ENCODE results near the gene CAPN5.
"Not testable (repeated sequence)": the region's sequence is repeated elsewhere in the genome, so short reads cannot be mapped to it uniquely, and the experiment has no call there.

Gene CAPN5

GRCh38 chr11:77084581-77085191, 17.9 kb downstream of the CAPN5 start:
- no peak for DNase-seq (ENCODE audit: low read depth)

- no peak for DNase-seq (ENCODE audit: low read depth)
These were observed 18.9 kb downstream of the CAPN5 start for GRCh38 chr11:77085652-77086051.

DNA sequence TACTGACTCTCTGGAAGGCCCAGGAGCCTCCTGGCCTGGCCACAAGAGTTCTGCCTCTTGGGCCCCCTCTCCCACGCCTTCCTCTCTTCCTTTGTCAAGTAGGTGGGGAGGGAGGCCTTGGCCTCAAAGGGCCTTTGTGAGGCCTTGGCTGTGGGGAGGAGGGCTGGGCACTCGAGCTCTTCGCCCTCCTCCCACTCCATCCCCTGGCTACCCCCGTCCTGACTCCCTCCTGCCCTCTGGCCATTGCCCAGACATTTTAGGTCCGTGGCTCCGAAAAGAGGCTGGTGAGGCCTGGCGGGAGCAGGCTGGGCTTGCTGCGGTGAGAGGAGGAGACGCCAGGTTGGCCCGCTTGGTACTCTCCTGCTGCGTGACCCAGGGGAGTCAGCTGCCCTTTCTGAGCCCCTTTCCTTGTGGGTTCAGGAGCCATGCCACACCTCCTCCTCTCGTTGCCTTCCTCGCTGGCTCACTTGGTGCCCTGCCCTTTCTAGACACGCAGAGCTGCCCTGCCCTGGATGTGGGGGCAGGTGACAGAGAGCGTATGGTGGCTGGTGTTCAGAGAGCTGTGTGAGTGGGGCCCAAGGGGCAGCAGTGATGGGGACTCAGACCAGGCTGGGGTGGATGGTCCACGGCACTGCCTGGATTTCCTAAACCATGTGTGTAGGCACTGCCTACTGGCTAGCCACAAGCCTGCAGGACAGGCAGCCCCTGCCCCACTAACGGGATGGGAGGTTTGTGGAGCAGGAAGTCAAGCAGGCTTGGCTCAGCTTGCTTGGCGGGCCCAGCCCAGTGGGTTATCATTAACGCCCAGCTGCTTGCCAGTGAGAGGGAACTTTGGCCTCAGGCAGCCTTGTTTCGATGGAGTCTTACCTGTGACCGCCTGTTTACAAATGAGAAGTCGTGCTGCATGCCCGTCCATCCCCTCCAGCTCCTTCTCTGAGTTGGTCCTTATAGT, 20.0 kb downstream of the CAPN5 start:
- DNase-seq (ENCODE audit: low read depth): no peak

- no peak for DNase-seq (ENCODE audit: low read depth)
These were observed 21.0 kb downstream of the CAPN5 start for GRCh38 chr11:77087723-77088225.

GRCh38 chr11:77088236-77089003, 21.6 kb downstream of the CAPN5 start:
- no peak for DNase-seq (ENCODE audit: low read depth)

GRCh38 chr11:77089004-77089545, 22.3 kb downstream of the CAPN5 start:
- DNase-seq (ENCODE audit: low read depth): no peak

DNA sequence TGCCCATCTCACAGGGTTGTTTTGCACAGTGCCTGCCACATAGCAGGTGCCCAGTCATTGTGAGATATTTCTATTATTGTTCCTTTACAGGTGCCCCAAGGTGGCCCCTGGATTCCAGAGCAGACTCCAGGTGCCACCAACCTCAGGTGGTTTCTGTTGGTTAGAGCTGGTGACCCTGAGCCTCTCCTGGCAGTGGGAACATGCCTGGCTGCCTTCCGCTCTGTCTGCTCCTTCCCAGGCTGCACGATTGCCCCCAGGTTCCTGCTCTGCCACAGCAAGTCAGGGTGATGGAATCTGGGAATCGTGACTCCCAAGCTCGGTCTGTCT, 23.2 kb downstream of the CAPN5 start:
- no peak for DNase-seq (ENCODE audit: low read depth)

- DNase-seq (ENCODE audit: low read depth): no peak
These were observed 23.8 kb downstream of the CAPN5 start for GRCh38 chr11:77090373-77091111.

DNA sequence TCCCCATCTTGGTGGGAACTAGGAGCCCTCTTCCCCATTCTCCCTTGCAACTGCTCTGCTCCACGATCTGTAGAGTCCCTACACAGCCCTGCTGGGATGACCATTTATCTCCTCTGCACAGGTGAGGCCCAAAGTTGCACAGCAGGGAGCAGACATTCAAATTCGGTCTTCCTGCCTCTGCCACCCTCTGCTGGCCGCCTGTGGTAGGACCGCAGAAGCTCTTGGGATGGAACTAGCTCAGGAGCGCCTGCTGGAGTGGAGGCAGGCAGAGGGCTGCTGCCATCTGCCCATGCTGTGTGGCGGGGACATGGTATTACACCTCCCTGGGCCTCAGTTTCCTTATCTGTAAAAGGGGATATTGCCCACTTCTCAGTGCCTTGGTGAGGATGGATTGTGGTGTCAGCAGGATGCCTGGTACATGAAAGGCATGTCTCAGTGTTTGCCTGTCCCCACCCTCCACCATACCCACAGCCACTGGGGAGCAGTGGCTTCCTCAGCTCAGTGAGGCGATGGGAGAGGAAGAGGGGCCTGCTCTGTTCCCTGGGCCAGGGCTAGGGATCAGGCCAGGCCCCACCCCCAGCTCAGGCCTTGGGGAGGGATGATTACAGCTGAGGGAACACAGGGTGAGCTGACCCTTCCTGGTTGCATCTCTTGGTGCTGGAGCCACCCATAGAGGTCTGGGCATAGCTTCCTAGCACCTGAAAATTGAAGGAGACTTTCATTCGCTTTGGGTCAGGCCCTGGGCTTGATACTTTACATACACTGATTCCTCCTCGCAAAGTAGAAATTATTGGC, 24.6 kb downstream of the CAPN5 start:
- peak; percentile 50 for DNase-seq (ENCODE audit: low read depth)

DNA sequence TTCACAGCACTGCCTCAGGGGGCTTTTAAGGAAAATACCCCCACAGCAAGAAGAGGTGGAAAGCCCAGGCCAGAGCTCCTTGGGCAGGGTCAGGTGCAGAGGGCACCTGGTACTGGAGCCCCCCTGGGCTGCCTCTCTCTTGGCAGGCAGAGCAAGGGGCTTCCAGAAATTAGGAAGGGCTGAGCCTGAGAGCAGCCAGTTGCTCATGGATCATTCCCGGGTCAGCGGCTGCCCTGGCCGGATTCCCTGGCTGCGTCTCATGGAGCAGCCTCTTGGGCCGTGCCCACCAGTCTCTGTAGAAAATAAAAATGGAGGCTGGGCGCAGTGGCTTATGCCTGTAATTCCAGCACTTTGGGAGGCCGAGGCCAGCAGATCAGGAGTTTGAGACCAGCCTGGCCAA, 25.6 kb downstream of the CAPN5 start:
- DNase-seq (ENCODE audit: low read depth): no peak

GRCh38 chr11:77093056-77093891, 26.5 kb downstream of the CAPN5 start:
- DNase-seq (ENCODE audit: low read depth): no peak

- DNase-seq (ENCODE audit: low read depth): no peak
These were observed 27.4 kb downstream of the CAPN5 start for GRCh38 chr11:77093987-77094840.

- DNase-seq (ENCODE audit: low read depth): no peak
These were observed 28.1 kb downstream of the CAPN5 start for GRCh38 chr11:77094841-77095365.

- DNase-seq (ENCODE audit: low read depth): no peak
These were observed 29.1 kb downstream of the CAPN5 start for GRCh38 chr11:77095551-77096490.

DNA sequence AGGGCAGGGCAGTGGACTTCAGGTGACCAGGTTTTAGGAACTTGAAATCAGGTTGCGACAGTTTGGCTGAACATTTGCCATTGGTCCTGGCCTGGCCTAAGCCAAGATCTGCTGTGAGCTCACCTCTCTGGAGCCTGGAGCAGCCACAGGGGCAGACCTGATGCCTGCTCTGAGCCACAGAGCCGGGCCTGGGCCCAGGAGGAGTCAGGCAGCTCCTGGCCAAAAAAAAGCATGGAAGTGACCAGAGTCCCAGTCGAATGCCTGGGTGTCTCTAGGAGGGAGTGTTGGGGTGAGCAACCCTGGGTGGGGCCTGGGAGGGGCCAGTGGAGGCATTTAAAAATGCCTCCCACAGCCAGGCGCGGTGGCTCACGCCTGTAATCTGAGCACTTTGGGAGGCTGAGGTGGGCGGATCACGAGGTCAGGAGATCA, 29.8 kb downstream of the CAPN5 start:
- DNase-seq (ENCODE audit: low read depth): no peak

DNA sequence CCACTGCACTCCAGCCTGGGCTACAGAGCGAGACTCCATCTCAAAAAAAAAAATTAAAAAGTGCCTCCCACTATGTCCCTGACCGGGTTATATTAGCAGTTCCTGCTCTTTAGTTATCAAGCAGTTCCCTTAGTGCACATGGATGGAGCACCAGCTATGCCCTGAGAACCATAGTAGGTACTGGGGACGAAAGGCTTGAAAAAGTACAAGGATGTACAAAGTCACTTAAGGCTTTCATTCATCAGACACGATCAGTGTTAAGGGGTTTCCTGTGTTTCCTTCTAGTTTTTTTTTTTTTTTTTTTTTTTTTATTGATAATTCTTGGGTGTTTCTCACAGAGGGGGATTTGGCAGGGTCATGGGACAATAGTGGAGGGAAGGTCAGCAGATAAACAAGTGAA, 30.4 kb downstream of the CAPN5 start:
- DNase-seq (ENCODE audit: low read depth): not testable (repeated sequence)
